ENCODE data around the gene HIVEP2.

The HIVEP2 gene

DNA sequence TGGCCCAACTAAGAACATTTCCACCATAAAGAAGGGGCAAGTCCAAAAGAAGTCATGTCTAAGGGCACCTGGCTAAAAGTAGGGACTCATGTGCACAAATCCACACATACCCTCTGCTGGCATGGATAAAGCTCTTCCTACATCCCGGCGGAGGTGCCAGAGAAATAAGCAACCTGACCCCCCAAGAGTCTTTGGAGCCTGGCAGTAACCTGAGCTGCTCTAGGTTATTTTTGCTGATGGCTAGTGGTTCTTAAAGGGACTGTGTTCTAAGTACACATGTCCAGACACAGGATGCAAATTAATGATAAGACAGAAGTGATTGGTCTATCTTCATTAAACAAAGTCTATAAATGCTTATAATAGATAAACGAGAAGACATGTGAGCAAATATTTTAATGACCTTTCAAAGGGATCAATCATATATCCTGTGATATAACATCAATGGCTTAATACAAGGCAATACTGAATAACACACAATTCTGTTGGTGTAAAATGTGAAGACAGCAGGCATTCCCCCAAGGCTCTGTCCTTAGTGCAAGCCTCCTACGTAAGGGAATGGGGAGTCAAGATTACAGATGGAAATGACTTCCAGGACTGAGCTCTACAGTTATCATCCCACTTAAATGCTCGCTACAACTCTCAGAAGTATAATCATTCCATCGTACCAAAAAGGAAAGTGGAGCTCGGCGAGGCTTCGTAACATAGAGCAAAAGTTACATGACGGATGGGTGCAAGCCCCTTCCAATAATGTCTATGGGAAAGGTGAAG lies 52.5 kb downstream of the HIVEP2 start:
- no peak overlapping the region for H3K4me3 ChIP-seq (ENCODE audit: low read depth, low read length)

DNA sequence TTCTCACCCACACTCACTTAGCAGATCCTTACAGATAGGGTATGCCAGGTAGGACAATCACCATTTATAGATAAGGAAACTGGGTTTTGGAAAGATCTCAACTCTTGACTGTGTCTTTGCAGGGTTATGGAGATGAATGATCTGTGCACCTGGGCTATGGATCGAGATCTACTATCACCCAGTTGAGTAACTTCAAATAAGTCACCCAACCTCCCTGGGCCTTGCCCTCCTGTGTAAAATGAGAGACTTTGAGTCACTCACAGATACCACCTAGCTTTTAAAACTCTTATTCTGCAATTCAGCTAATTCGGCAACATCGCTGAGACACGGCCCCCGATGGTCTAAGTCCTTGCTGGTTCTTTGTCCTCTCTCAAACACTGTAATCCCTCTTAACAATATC lies 53.5 kb downstream of the HIVEP2 start:
- no peak overlapping the region for H3K4me3 ChIP-seq (ENCODE audit: low read depth, low read length)

DNA sequence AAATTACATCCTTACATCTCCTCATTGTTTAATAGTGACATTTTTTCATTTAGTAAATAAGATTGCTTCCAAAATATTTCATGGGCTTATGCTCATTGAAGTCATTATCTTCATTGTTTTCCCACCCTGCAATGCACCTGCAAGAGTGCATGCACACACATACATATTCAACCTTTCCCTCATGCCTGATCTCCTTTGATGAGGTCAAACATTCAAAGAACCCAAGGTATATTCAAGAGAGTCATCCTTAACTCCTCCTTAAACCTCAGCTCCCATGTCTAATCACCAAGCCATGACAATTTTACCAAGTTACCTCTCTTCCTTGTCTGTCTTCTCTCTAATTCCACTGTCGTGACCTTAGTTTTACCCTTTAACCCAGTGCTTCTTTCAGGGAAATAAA lies 56.5 kb downstream of the HIVEP2 start:
- H3K4me3 ChIP-seq (ENCODE audit: low read depth, low read length): no peak overlapping the region

DNA sequence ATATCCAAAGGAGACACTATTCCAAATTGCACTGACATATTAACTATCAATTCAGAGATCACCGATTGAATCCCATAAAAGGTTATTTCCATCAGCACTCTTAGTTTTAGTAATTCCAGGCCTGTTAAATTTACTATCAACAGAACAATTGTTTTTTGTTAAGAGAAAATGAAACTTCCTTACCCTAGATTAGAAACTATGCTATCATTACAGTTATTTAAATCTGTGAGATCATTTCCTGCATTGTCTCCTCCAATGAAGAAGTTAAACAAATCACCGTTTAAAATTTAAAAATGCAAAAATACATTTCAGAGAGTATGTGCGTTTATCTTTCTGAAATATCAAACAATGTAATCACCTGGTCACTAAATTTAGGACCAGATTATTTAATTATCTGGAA lies 57.5 kb downstream of the HIVEP2 start:
- no peak overlapping the region for H3K4me3 ChIP-seq (ENCODE audit: low read depth, low read length)

DNA sequence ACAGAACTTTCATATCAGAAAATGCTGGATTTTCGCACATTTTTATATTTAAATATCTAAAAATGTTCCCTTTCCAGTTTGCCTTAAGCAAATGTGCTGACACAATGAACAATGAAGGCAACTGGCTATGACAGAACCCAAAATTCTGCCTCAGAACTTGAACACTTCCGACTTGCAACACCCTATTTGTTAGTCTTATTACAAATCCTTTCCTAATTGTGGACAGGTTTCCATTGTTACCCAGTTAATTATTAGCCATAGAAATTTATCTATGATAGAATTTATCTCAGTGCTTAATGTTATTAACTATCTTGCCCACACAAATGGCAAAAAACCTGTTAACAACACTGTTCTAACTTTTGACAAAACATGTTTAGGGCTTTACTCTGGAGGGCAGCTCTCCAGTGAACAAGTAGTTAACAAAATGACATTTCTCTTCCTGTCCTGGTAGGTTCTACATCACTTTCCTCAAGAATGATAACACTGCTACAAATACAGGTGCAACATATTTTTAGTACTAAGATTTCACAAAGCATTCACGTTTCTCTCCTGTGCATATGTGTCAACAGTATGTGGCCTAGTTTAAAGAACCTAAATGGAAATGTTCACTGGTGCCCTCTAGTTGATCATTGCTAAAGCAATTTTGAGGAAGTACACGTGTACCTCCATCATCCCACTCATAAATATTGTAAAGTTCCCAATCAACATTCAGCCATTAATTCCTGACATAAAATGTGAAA lies 58.4 kb downstream of the HIVEP2 start:
- no peak overlapping the region for H3K4me3 ChIP-seq (ENCODE audit: low read depth, low read length)

DNA sequence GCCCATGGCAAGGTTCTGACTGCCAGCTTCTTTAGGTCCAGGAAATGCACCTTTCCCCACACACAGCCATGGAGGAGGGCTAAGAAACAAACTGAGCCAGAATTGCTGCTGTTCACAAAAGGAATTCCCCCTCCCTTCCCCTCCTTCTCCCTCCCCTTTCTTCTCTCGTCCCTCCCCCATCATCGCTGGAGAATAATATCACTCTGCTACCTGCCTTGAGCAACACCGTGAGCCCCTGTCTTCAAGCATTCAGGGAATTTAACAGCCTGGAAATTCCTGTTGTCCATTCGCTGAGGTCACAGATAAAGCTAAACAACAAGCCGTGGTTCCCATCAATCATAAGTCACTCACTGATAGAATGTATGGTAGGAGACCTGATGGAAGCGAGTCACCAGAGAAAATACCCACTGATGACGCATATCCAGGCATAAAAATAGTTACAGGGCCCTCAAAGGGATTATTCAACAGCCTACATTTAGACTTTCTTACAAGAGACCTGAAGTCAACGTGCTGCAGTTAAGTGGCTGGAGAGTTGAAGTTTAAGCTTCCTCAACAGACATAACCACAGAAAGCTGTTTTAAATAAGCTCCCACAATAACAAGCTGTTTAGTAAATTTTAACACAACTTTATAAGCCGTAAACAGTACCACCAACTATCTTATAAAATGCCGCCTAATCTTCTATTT lies 59.7 kb downstream of the HIVEP2 start:
- H3K4me3 ChIP-seq (ENCODE audit: low read depth, low read length): no peak overlapping the region

DNA sequence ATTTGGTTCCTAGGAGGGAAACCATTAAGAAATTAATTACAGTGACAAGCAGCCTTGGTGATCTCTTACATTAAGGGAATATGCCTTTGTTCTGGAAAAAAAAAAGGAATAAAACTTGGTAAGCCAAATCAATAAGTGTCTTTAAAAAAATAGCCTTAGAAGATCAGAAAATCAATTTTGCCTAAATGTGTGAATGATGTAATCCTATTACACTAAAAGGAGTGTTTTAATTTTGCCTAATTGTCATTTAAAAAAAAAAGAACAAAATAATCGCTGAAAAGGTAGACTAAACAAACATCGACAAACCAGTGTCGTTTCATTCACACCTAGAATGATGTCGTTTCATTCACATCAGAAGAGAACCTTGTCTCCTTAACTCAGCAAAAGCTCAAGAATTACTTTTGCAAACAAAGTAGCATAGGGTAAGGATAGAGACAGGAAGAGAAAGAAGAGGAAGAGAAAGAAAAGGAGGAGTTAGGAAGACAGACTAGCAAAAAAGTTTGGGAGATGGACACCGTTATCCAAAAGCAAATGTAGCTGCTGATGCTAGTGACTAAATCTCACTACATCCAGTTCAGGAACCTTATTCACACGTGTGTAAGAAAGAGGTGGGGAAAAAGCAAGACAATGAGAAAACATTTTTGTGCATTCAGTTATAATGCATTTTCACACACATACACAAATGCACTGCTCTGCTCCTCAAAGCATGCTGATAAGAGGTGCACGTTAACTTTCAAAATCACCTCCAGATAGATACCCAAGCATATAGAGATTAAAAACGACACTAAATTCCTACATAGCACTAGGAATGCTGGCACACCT lies 60.6 kb downstream of the HIVEP2 start:
- no peak overlapping the region for H3K4me3 ChIP-seq (ENCODE audit: low read depth, low read length)

DNA sequence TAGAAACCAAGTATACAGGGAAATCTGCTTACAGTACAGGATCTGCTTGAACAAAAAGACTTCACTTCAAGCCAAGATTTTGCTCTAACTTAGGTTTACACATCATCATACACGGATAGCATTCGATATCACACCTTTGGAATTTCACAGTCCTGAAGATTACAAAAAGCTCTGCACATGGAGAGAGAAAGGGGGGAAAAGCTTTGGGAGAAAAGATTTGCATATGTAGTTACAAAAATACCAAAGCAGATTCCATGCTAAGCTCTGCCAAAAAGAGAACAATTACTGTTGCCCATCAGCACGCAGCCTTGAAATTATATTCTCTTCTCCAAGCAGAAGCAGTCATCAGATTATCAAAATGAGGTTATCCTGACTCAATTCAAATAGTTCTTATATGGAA lies 62.0 kb downstream of the HIVEP2 start:
- no peak overlapping the region for H3K4me3 ChIP-seq (ENCODE audit: low read depth, low read length)

DNA sequence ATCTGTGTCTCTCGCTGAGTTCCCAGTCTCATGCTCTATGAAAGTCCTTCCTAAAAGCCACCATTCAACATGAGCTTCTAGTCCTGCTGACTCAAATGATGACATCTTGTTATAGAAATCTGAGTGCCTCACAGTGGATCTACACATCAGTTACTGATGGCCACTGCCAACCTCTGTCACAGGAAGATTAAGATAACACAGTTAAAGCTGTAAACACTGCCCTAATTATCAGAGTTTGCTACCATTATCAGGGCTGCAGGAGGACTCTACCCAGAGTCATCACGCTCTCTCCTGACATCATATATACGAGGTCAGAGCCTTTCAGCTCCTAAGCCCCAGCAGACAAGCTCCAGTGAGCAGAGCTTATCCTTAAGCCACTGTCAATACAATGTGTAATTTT lies 63.2 kb downstream of the HIVEP2 start:
- no peak overlapping the region for H3K4me3 ChIP-seq (ENCODE audit: low read depth, low read length)

DNA sequence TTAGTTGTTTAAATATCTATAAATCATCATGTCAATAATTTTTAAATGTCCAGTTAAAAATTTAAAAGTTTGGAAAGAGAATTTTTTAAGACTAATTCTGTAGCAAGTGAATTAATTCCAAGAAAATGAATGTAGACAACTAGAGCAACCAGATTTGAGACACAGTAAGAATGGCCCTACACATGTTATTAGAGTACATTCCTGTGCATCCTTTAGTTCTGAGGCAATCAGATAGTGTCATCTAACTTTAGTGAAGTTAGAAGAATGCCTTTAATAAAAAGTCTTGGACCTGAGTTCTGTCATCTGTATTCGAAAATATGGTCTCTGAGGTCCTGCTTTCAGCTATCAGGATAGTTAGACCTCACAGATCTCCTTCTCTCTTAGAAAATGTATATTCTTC lies 63.7 kb downstream of the HIVEP2 start:
- no peak overlapping the region for H3K4me3 ChIP-seq (ENCODE audit: low read depth, low read length)

DNA sequence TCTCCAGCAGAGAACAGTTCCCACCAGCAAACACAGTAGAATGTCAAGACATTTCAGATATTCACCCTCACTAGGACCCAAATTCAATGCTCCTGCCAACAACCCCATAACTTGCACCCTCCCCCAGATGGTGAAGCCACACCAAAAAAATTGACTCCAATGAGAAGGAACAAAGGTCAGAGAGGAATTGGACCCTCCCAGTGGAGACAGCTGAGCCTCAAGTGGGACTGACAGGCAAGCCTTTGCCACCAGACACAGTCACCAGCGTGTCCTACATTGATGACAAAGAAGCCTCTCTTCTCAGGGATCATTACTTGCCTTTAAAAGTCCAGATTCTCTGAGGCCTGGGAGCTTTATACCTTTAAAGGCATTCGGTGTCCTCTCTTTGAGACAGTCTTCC lies 64.8 kb downstream of the HIVEP2 start:
- H3K4me3 ChIP-seq (ENCODE audit: low read depth, low read length): no peak overlapping the region

DNA sequence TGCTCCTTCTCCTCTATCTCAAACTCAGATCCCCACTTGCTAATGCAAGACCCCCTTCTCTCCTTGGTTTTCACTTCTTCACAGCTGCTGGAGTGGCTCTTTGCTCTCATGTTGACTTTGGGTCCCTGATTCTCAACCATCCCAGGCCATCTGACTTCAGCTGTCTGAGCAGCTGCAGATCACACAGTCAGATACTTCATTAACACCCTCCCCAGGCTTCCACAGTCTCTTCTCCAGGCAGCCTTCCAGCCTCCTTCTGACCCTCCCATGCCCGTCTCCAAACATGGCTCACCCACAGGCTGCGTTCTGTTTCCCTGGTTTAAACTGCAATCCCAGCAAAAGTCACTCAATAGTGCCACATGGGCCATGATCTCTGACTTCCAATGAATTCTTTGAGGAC lies 65.4 kb downstream of the HIVEP2 start:
- no peak overlapping the region for H3K4me3 ChIP-seq (ENCODE audit: low read depth, low read length)

DNA sequence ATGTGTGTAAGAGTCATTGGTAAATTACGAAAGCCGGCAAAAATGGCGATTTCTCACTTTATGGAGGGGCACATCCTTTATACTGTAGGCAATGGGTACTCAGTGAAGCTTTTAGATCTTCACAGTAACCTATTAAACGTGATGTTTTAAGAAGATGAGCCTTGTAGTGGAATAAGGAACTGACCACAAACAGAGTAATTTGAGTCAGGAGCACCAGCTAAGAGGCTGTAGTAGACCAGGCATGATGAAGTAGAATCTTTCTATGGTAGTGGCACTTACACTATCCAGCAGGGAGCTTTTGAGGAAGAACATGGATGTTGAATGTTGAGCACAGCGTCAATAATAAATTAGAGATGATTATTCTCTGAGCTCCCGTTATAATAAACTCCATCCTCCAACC lies 65.9 kb downstream of the HIVEP2 start:
- no peak overlapping the region for H3K4me3 ChIP-seq (ENCODE audit: low read depth, low read length)

DNA sequence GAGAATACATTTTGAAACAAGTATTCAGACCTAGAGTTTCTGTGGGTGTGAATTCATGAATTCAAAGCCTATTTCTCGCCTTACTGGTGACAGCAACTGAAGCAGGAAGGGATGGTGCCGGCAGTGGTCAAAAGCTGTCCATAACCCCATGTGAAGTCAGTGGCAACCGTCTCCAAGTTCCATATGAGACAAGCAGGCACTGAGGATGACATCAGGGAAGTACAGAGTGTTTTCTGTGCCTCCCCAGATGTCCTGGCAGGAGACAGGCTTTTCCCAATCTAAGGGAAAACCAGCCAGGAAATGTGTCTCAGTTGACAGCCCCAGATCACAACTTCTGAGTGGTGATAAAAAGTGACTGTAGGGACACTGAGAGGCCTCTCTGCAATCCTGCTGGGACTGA lies 66.6 kb downstream of the HIVEP2 start:
- no peak overlapping the region for H3K4me3 ChIP-seq (ENCODE audit: low read depth, low read length)

DNA sequence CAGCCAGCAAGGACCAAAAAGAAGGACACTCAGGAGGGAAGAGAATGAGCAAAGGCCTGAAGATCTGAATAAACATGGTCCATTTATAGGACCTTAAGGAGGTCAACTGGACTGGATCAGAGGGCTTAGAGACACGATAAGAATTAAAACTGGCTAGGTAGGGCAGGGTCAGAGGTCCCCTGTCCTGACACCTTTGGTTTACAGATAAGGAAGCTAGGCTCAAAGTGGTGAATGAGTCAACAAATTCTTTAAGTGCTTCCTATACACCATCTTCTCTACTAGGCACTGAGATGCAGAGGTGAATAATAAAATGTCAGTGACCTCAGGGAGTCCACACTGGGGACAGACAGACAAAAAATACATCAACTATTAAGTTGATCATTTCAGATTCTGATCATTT lies 70.3 kb downstream of the HIVEP2 start:
- no peak overlapping the region for H3K4me3 ChIP-seq (ENCODE audit: low read depth, low read length)

DNA sequence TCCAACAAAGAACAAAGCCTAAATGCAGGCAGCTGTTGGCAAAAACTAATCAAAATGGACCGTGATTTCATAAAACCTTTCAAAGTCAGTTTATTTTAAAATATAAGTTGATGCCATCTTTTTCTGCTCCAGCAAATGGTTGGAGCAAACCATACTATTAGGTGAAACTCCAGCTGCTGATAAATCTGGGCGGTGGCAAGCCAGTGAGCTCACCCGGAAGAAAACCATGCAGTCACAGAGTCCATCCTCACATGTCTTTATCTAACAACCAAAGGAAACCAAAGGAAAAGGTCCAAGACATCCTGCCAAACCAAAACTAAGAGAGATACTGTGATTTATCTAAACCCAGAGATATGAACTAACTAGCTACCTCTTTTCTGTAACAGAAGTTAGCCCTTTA lies 72.6 kb downstream of the HIVEP2 start:
- H3K4me3 ChIP-seq (ENCODE audit: low read depth, low read length): no peak overlapping the region

DNA sequence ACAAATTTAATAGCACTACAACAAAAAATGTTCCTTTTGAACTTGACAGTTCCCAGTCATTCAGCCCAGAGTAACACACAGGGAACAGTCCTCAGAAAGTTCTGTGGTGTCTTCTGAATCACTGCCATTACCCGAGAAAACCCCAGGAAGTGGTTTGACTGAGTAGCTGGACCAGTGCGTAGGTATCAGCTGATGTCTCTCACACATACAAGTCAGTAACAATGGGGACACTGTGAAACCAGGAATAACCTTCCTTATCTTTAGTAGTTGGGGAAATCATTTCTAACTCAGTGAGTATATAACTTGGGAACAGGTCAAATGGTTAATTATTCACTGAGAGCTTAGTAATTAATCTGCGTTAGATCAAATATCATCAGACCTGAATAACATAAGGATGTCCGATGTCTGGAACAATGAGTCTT lies 73.1 kb downstream of the HIVEP2 start:
- H3K4me3 ChIP-seq (ENCODE audit: low read depth, low read length): no peak overlapping the region

DNA sequence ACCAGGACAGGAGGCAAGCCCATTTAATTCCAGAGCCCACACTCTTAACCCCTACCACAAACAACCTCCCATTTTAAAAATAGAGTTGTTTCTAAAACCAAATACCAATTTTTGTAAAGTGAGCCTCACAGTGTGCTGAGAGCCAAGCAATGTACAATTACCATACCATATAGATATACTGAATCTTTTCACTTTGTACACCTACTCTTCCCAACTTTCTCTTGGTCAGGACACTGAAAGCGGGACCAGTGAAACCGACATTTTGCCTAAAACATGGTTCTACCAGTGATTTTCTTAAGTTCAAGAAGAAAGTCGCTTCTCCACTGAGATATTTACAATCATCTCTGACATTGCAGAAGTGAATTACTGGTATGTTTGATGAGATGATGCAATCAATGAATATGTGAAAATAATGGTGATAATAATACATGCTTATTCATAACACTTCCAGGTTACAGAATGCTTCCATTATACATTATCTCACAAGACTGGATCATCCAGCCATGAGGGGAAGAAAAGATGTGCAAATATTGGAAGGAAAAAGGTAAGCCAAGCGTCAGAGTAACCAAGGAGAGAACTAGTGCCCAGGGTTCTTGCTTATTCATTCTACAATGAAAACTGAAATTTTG lies 74.1 kb downstream of the HIVEP2 start:
- no peak overlapping the region for H3K4me3 ChIP-seq (ENCODE audit: low read depth, low read length)

DNA sequence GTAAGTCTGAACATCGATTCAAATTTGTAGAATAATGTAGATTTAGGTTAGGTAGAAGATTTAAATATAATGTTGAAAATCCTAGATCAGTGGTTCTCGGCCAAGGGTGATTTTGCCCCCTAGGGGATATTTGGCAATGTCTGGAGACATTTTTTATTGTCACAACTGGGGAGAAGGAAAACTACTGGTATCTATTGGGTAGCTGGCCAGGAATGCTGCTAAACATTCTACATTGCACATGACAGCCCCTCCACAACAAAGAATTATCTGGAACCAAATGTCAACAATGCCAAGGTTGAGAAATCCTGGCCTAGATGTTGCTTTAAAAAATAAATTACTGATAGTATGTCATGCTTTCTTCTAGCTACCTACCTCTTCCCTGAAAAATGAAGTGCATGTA lies 76.1 kb downstream of the HIVEP2 start:
- H3K4me3 ChIP-seq (ENCODE audit: low read depth, low read length): no peak overlapping the region

DNA sequence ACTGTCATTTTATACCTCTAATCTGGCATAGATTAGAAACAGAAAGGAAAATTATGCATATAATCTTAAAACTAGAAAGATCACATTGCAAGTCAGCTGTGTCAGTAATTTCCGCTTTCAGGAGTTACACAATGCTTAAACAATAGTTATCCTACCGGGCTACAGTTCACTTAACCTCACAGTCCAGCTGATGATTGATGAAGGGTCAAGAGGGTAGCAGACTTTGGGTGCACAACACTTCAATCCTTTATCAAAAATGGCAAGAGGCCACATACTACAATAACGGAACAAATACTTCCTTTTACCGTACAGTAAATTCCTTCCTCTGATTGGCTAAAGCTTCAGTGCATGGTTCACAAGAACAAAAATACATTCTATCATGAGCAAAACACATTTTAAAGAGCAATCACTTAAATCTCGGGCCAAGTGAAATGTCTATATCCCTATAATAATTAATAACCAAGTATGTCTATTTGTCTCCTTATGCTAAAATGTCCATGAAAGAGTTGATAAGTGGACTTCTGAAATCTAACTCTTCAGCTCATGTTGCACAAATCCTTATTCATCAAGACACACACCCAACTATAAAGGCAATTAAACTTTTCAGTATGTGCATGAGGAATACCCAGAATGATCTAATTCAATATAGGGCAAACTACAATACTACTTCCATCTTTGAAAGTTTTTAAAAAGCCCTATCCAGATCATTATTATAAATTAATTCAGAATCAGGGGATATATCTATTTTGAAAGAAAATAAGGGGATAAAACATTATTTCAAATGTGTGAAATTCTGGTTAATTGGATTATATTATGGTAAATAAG lies 76.8 kb downstream of the HIVEP2 start:
- no peak overlapping the region for H3K4me3 ChIP-seq (ENCODE audit: low read depth, low read length)
